ENCODE measurements around the gene CEACAM19.

DNA sequence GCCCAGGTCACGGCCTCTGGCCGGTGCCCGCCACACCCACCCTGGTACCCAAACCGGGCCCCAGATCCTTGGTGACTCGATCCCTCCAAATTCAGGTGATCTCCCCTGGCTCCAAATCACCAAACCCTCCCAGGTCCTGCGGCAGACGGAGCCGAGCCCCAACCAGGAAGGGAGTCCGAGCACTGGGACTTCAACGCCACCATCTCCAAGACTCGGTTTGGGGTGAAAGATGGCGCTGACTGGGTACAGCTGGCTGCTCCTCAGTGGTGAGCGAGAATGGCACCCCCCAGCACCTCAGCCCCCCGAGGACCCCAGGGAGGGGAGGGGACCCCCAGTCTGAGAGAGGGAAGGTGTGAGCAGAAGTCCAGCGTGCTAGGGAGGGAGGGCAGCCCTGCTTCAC is 29.9 kb downstream of the CEACAM19 start:
- TF ChIP-seq, protein P1, sequence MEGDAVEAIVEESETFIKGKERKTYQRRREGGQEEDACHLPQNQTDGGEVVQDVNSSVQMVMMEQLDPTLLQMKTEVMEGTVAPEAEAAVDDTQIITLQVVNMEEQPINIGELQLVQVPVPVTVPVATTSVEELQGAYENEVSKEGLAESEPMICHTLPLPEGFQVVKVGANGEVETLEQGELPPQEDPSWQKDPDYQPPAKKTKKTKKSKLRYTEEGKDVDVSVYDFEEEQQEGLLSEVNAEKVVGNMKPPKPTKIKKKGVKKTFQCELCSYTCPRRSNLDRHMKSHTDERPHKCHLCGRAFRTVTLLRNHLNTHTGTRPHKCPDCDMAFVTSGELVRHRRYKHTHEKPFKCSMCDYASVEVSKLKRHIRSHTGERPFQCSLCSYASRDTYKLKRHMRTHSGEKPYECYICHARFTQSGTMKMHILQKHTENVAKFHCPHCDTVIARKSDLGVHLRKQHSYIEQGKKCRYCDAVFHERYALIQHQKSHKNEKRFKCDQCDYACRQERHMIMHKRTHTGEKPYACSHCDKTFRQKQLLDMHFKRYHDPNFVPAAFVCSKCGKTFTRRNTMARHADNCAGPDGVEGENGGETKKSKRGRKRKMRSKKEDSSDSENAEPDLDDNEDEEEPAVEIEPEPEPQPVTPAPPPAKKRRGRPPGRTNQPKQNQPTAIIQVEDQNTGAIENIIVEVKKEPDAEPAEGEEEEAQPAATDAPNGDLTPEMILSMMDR (IDR thresholded peaks at IDR 0.05), result no peak
- TF ChIP-seq EP300 (IDR thresholded peaks at IDR 0.05), result no peak

Data from ovary (tissue), 3 donors.